Activated naive CD8-positive, alpha-beta T cell treated with anti-CD3 and anti-CD28 coated beads, Interleukin-2, amount 50 U/mL, for 16 hours (primary cell): ENCODE results near the gene SMIM1.

Experiments used
- DNase-seq: peaks from one replicate; pipeline ENCODE4 v3.0.0-alpha.2; 2020; ENCODE audit warnings: low read depth, low spot score

Gene SMIM1

DNA sequence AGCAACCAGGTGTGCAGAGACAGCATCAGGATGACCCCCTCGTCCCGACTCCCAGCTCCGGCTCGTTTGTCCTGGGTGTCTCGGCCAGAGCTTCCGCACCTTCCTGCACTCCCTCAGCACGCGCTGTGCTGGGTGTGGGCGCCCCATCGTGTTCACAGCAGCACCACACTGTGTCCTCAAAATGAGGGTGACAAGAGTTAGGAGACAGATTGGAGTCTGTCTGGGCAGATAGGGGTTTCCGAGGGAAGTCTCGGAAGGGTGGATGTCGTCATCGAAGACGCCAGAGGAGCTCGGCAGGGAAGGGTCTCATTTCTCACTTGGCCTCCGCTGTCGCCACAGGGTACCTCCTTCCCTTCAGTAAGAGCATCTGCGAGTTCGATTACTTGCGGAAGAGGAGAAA, 16.2 kb upstream of the SMIM1 start:
- DNase-seq = no peak

DNA sequence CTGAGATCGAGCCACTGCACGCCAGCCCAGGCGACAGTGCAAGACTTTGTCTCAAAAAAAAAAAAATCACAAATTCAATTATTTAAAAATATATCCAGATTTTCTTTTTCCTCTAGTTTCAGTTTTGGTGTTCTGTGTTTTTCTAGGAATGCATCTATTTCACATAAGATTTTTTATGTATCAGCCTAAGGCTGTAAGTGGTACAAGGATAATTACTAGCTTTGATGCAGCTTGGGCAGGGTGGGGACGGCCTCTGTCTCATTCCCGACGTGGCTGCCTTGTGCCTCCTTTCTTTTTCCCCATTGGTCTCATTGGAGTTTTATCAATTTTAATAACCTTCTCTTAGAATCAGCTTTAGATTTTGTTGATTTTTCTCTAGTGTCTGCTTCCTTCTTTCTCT, 13.4 kb upstream of the SMIM1 start:
- no peak for DNase-seq

DNA sequence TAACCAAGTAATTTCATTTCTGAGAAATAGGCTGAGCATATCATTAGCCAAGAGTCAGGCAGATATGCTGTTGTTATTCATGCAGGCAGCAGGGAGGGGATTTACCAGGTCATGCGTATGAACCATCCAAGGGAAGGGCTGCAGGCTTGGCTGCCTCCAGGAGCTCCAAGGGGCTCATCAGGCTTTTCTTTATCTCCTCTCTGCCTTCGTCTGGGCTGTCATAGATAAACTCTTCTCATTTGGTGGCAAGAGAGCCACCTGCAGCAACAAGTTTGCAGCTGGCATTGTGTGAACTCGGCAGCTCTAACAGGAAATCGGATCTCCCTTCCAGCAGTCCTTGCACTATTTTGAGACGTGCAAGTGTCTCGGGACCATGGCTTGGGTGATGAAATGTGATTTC, 12.8 kb upstream of the SMIM1 start:
- DNase-seq = no peak

DNA sequence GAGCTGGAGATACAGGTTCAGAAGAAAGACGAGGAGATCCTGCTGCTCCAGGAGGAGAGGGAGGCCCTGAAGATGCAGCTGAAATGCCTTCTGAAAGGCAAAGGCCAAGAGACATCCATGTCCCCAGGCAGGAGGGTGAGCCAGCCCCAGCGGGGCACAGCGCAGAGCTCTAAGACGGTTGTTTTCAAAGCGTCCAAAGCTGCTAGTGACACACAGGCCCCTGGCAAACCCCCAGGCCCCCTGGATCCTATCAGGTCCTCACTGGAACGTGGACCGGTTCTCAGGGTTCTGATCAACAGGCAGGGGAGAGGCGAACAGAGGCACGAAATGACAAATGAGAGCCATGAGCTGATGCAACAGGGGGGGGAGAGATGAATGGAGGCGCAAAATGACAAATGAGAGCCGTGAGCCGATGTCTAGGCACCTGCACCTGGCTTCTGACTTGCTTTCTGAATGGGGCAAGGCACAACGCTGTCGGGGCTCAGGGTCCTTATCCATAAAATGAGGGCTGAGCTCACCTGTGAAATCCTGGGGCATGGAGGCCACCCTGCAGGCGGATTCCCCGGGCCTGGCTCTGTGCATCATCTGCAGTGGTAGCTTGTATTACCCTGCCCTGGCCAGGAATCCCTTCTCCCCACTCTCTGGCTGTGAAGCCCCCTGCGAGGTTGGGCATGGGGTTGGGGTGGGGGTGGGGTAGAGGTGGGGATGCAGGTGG, 11.1 kb upstream of the SMIM1 start:
- no peak for DNase-seq

DNA sequence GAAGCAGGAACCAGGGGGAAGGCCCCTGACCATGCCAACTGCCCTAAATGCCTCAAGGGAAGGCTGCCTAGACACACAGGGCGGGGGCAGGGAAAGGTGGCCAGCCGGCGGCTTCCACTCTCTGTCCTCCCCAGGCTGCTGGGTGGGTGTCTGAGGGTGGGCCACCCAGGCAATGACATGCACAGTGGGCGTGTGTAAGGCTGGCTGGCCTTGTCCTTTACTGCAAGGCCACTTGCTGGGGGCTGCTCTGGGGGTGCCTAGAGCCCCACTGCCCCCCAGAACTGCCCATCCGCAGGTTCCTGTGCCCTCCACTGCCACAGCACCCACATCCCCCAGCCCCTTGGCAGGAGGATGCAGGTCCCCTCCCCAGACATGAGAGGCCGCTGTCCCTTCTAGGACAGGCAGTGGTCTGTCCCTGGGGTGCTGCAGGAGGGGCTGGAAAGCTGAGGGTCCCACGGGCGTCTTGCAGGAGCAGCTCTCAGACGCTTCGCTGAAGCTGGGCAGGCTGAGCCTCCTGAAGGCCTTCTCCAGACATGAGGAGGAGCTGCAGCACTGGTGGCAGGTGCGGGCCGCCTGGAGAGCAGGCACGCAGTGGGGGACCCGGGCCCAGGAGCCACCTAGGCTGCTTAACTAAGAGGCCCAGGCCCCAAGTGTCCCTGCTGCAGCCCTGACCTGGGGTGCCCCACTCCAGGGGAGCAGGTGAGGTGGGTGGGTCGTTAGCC, 10.2 kb upstream of the SMIM1 start:
- DNase-seq = no peak

DNA sequence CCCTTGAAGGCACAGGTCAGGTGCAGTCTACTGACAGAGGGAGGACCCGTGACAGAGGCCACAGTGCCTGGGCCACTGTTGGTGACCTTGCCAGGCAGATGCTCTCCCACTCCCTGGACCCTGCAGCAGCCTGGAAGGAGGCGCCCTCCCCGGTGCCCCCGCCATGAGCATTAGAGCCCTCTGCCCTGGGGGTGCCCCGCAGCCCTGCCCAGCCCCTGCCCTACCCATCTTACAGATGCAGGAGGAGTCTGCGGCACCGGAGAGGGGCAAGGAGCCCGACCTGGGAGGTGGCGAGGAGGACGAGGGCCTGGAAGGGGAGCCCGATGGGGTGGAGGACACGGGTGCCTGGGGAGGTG, 9.7 kb upstream of the SMIM1 start:
- no peak for DNase-seq

DNA sequence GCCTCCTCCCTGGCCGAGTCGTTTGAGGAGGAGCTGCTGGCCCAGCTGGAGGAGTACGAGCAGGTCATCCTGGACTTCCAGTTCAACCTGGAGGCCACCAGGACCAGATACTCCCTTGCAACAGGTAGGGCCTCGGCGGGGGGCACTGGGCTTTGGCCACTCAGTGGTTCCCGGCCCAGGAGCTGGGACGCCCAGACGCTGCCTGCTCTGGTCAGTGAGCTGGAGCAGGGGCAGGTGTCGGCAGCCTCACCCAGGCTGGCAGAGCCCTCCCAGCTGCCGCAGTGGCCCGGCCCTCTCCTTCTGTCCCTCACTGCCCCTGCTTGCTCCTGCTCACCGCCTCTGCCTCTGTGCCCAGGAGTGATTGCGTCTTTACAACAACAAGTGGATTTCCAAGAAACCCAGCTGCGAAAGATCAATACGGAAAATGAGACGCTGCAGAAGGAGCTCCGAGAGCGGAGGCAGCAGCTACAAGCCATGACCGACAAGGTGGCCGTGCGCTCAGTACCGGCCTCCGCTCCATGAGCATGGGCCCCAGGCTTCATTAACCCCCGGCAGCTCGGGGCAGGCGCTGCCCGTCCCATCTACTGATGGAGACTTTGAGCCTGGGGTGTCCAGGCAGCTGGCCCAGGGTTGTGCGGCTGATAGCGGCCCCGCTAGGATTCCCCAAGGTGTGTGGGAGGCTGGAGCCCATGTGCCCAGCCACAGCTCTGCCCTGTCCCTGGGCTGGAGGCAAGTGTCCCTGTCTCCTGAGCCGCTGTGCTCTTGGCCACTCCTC, 9.0 kb upstream of the SMIM1 start:
- DNase-seq = no peak

DNA sequence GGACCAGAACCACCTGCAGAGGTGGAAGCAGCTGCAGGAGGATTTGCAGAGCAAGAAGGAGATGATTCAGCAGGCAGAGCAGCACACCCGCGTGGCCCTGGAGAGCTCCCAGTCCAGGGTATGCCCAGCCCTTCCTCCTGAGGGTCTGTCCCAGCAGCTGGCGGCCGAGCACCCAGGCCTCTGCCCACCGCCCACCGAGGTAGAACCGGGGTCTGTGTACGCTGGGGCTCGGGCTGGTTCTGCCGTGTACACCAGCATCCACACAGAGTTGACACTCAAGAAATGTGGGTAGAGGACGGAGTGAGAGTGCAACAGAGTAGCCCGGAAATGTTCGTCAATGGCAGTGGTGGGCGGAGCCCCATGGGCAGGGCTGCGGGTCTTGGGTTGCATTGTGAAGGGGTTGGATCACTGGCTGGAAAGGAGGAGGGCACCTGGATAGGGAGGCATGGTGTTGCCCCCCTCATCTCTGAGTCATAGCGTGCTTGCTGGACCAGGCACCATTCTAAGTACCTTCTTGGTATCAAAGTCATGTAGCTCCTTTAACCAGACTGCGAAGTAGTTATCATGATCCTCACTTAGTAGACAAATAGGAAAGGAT, 5.1 kb upstream of the SMIM1 start:
- no peak for DNase-seq

DNA sequence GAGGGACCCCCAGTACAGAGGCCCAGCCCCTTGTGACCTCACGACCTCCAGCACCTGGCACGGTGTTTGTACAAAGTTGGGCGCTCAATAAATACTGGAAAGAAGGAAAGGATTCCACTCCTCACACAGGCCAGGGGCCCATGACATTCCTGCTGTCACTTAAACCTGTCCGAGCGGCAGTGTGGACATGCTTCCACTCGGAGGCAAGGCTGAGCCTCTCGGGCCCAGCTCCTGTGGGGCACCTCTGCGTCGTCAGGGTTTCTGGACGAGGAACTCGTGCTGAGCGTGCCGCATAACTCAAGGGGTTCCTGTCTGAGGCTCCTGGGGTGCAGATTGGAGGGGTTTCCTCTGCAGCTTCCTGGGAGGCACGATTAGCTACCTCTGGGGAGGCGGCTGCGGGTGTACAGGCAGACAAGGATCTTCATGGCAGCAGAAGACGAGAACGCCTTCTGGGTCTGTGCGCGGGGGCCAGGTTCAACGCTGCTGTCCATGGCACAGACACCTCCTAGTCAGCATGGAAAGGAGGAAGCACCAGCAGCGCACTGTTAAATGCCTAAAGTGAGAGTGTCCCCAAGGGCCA, 3.6 kb upstream of the SMIM1 start:
- DNase-seq = no peak

DNA sequence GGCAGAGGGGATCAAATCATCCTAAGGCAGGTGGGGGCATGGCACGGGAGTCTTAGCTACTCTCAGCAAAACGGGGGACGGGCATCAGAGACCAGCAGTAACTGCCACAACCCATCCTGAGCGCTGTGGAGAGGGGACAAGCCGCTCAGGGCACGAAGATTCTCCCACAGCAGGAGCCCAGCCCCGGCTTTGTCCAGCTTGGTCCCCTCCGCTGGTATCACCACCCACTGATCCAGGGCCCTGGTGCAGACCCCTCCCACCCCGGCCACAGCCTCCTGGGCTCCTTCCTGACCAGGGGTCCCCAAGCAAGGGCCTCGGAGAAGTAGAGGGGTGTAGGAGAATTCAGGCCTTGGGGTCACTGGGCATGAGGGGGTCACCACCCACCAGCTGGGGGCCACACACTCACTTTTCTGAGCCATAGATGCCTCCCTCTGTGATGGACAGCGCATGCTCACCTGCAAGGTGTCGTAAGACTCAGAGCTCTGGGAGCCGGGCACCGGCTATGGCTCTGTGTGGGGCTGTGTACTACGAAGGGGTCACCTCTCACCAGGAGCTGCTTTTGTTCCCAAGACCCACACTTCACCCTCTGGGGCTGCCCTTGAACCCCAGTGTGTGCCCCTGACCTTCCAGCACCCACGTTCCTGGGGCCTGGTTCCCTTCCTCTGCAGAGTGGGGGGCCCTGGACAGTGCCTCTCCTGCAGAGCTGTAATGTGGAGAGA, 2.3 kb upstream of the SMIM1 start:
- no peak for DNase-seq

DNA sequence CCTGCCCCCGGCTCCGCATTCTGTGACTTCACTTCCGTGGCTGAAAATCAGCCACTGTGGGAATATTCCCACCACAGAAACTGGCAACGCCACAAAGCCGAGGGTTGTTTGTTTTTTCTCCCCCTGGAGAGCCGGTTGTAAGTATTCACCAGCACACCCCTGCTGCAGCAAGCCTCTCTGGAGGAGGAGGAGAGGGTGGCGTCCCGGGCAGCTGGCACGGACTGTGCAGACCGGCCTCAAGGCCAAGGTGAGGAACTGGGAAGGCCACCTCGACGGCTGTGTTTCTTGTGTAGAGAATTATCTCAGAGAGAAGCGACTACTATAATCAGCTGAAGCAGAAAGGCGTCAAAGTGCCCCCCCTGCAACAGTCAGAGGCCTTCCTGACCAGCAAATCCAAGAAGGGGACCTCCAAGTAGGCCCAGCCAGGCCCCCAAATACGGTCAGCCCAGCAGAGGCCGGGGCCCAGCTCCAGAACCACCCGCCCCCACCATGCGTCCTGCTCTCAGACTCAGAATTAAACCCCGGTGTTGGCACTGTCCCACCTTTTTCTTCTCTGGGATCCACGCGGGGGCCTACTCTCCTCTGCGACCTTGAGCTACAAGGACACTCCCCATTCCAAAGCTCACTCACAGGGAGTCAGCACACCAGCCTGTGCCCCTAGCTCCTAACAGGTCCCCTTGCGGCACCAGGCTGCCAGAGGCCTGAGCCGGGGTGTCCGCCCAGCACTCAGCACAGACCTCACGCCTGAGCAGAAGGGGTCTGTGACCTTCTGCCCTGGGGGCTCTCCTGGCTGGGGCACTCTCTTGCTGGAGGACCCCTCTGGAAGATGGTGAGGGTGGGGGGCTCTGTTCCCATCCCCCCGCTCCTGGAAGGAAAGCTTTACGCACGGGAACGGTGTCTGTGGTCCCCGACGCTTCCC, 1.2 kb upstream of the SMIM1 start:
- no peak for DNase-seq

DNA sequence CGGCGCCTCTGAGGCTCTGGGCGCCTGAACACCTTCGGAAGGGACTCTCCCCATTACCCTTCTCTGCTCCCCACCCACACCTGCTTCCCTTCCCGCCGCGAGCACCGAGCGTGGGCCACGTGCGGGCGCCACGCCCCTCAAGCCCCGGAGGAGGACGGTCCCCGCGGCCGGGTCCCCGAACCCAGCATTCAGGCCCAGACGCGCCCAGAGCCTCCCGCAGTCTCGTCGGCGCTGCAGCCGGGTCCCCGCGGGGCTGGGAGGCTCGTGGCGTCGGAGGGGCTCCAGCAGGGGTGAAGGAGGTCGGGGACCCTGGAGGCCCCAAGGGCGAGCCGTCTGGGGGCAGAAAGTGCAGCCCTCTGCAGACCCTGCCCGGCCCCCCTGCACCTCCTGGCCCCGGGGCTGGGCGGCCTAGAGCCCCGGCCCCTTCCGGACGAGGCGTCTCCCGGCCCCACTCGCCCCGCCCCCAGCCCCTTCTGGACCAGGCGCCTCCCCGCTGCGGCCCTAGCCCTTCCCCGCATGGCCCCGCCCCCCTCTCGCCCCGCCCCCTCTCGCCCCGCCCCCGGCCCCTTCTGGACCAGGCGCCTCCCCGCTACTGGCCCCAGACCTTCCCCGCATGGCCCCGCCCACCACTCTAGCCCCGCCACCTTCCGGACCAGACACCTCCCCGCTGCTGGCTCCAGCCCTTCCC, 378 bp upstream of the SMIM1 start:
- DNase-seq = peak; percentile 73

DNA sequence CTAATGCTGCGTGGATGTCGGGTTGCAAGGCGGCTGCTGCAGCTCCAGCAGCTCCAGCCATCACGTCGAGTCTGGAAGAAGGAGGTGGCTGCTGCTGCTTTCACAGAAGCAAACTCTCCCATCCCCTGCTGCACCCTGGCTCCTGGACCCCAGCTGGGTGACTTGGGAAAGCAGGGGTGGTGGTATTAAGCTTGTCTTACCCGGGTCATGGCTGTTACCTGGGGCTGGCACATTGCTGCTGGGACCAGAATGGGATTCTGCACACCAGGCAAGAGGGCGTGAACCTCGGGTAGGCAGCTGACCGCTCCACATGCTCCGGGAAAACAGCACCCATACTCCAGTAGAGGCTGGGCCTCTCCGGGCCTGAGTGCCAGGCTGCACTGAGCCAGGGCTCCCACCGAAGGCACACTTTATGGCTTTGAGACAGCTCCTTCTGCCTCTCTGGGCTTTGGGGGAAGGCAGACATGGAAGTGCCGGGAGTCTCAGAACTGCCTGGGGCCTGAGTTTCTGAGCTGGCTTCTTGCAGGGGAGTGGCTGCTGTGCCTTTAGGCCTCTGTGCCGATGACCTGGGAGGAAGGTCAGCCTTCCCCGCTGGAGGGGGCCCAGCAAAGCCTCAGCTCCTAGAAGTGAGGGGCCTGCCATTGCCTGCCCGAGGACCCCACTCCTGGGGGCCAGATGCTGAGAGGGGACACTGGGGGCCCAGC, 1.2 kb downstream of the SMIM1 start:
- DNase-seq = no peak

DNA sequence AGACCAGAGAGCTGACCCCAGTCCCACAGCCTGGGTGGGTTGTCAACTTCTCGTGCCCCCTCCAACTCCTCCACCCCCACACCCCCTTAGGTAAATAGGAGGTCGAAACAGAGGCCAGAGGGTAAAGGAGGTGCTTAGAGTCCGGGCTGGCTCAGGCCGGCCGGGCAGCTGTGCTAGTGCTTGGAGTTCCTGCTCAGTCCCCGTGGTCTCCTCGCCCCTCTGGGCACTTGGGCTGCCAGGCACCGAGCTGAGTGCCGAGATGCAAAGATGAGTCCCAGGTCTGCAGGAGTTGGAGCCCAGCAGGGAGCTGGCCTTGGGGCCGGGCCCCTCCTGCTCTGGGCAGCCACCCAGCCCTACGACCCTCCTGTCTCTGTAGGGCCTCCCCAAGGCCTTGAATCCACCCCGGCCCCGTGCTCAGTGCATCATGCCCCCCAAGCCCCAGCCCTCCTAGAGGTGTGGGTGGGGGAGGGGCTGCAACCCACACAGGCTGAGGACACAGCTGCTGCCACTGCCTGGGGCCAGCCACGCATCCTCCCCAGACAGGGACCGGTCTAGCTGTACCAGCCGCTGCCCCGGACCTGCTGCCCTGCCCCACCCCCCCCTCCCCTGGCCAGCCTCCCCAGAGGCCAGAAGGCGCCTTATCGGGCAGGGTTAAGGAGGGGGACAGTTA, 1.9 kb downstream of the SMIM1 start:
- no peak for DNase-seq

DNA sequence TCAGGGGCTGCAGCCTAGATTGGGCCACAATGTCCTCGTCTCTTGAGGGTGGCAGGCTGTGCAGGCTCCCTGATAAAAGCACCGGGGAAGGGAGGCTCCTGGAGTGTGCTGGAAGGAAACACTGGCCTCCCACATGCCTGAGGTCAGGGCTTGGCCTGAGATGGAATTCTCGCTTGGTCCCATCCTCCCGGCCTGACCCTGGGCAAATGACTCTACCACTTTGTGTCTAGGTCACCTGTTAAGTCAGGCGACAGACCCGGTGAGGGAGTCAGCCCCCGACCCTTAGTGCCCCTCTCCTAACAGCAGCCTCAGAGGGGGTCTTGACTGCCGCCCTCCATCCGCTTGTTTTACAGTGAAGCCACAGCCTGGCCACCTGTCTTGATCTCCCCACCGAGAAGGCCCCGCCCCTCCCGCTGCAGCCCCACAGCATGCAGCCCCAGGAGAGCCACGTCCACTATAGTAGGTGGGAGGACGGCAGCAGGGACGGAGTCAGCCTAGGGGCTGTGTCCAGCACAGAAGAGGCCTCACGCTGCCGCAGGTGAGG, 2.5 kb downstream of the SMIM1 start:
- no peak for DNase-seq

DNA sequence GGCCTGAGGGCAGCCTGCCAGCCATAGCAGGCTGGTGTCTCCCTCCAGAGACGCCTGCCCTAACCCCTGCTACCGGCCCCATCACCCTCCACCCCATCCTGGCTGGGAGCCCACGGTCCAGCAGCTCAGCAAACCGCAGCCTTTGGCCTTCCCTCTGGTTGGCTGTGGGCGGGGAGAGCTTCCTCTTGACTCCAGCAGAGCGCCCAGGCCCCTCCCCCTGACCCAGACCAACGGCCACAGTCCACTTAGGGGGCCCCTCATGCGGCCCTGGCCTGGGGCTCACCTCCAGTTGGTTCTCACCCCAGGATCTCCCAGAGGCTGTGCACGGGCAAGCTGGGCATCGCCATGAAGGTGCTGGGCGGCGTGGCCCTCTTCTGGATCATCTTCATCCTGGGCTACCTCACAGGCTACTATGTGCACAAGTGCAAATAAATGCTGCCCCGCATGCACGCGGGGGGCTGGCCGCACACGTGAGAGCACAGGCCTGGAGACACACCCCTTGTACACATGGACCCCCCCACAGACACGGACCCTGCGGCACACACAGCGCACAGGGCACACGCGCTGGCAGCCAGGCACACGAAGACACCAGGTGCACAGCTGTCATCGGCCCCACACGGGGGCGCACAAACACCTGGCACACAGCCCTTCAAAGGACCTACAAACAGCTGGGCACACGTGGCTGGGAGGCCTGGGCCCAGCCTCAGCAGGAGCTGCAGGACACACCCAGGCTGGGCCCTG, 3.1 kb downstream of the SMIM1 start:
- no peak for DNase-seq

DNA sequence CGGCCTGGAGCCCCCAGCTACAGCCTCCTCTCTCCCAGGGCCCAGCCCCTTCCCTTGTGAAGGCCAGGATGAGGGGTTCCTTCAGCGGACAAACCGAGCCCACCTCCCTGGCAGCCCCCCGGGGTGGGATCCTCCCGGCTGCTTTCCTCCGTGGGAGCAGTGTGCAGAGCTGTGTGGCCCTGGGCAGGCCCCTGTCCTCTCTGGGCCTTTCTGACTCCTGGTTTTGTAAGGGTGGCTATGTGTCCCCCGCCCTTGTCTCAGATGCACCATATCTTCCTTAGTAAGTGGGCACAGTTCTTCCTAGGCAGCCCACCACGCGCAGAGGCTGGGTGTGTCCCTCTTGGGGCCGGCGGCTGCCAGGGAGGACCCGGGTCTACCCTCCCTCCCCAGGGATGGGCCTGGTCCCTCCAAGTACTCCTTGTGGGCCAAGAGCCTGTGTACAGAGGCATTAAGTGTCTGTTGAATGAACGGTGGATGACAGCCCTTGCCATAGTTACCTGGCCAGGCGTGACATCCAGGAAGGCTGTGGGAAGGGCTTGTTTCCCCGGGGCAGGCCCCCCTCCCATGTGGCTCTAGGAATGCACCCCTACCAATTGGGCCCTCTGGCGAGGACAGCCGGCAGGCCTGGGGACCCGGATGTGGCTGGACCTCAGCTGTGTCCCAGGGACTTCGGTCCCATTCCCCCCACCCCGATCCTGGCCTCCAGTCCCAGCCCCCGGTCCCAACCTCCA, 3.8 kb downstream of the SMIM1 start:
- DNase-seq = no peak
